ENCODE data around the gene TENM3. TPM values are rescaled to one million over a fixed set of nuclear protein-coding genes. Genes with fewer than 3 reads are reported as not detected.

The TENM3 gene
- total RNA-seq, 1 experiment from 2014 or later = 0.87 TPM

- no peaks in the 10 kb centered on the region for H3K27me3 ChIP-seq (ENCODE audit: low read length)
- BruUV-seq (replicated peaks) = no TSS peak
- no peaks in the 10 kb centered on the region for H3K79me2 ChIP-seq (ENCODE audit: low read length)
- TF ChIP-seq CTCF (conservative IDR thresholded peaks at IDR 0.05; ENCODE audit: low read depth, low read length) (no peak), EZH2 (IDR thresholded peaks at IDR 0.05; ENCODE audit: low read length, unreplicated experiment) (no peak)
- POLR2A ChIA-PET (ENCODE audit: unreplicated experiment) = no interaction called here
- H3F3A ChIP-seq (ENCODE audit: low read length, unreplicated experiment) = no peaks in the 10 kb centered on the region
- ATAC-seq (no peak), DNase-seq (no peak)
- H3K27ac ChIP-seq (ENCODE audit: low read length) = no peak overlapping the region
- H3K4me1 ChIP-seq (ENCODE audit: insufficient read depth, low read length) = no peaks in the 10 kb centered on the region
- no peaks in the 10 kb centered on the region for H3K36me3 ChIP-seq (ENCODE audit: low read depth, low read length)
- no peaks in the 10 kb centered on the region for H4K20me1 ChIP-seq (ENCODE audit: low read length)
- H3K4me3 ChIP-seq (ENCODE audit: low read length) = no peak overlapping the region
- no peak overlapping the region for H3K4me2 ChIP-seq (ENCODE audit: low read length)
- no peak overlapping the region for H2AFZ ChIP-seq (ENCODE audit: low read length)
- CTCF ChIA-PET = interaction anchor here (1.0 kb wide), 1 partner anchor 52 kb away, joined by 3 read pairs; no protein-coding TSS in a partner anchor
- no peak overlapping the region for H3K9ac ChIP-seq (ENCODE audit: low read length)
- H3K9me3 ChIP-seq (ENCODE audit: low read length) = no peaks in the 10 kb centered on the region
- H3K9me2 ChIP-seq (replicated peaks; ENCODE audit: low read length) = no peaks in the 10 kb centered on the region
- intact Hi-C loops (cut with micrococcal nuclease) = no loop called here
These were observed 381.1 kb downstream of the TENM3 start for GRCh38 chr4:182624281-182624680.

GRCh38 chr4:182625193-182625592 is 382.0 kb downstream of the TENM3 start:
- no peak overlapping the region for H3K4me3 ChIP-seq (ENCODE audit: low read length)
- TF ChIP-seq CTCF (conservative IDR thresholded peaks at IDR 0.05; ENCODE audit: low read depth, low read length) (no peak), EZH2 (IDR thresholded peaks at IDR 0.05; ENCODE audit: low read length, unreplicated experiment) (no peak), EZH2phosphoT487 (IDR thresholded peaks at IDR 0.05; ENCODE audit: borderline replicate concordance, low read length) (no peak)
- H2AFZ ChIP-seq (ENCODE audit: low read length) = no peak overlapping the region
- no peaks in the 10 kb centered on the region for H3K9me2 ChIP-seq (replicated peaks; ENCODE audit: low read length)
- no peaks in the 10 kb centered on the region for H3K9me3 ChIP-seq (ENCODE audit: low read length)
- ATAC-seq = no peak
- no peaks in the 10 kb centered on the region for H3K4me1 ChIP-seq (ENCODE audit: insufficient read depth, low read length)
- H3F3A ChIP-seq (ENCODE audit: low read length, unreplicated experiment) = no peaks in the 10 kb centered on the region
- H3K4me2 ChIP-seq (ENCODE audit: low read length) = no peak overlapping the region
- DNase-seq = no peak
- POLR2A ChIA-PET (ENCODE audit: unreplicated experiment) = no interaction called here
- no peaks in the 10 kb centered on the region for H3K36me3 ChIP-seq (ENCODE audit: low read depth, low read length)
- no peaks in the 10 kb centered on the region for H3K27me3 ChIP-seq (ENCODE audit: low read length)
- intact Hi-C loops (cut with micrococcal nuclease) = no loop called here
- no TSS peak for BruUV-seq (replicated peaks)
- no peaks in the 10 kb centered on the region for H4K20me1 ChIP-seq (ENCODE audit: low read length)
- CTCF ChIA-PET = no interaction called here
- H3K27ac ChIP-seq (ENCODE audit: low read length) = no peak overlapping the region
- no peaks in the 10 kb centered on the region for H3K79me2 ChIP-seq (ENCODE audit: low read length)
- no peak overlapping the region for H3K9ac ChIP-seq (ENCODE audit: low read length)

GRCh38 chr4:182627996-182628395 is 384.8 kb downstream of the TENM3 start:
- Histone ChIP-seq H3K27ac (ENCODE audit: low read length) (no peak overlapping the region), H2AFZ (ENCODE audit: low read length) (no peak overlapping the region), H4K20me1 (ENCODE audit: low read length) (no peaks in the 10 kb centered on the region), H3K9me3 (ENCODE audit: low read length) (no peaks in the 10 kb centered on the region), H3K79me2 (ENCODE audit: low read length) (no peaks in the 10 kb centered on the region), H3K4me2 (ENCODE audit: low read length) (no peak overlapping the region), H3K27me3 (ENCODE audit: low read length) (no peaks in the 10 kb centered on the region), H3K4me3 (ENCODE audit: low read length) (no peak overlapping the region), H3F3A (ENCODE audit: low read length, unreplicated experiment) (no peaks in the 10 kb centered on the region), H3K9me2 (replicated peaks; ENCODE audit: low read length) (no peaks in the 10 kb centered on the region), H3K36me3 (ENCODE audit: low read depth, low read length) (no peaks in the 10 kb centered on the region), H3K9ac (ENCODE audit: low read length) (no peak overlapping the region), H3K4me1 (ENCODE audit: insufficient read depth, low read length) (no peaks in the 10 kb centered on the region)
- intact Hi-C loops (cut with micrococcal nuclease) = no loop called here
- ChIA-PET POLR2A (ENCODE audit: unreplicated experiment) (no interaction called here), CTCF (no interaction called here)
- TF ChIP-seq EZH2 (IDR thresholded peaks at IDR 0.05; ENCODE audit: low read length, unreplicated experiment) = no peak
- no TSS peak for BruUV-seq (replicated peaks)
- DNase-seq = no peak
- ATAC-seq = no peak
